Measurements from ENCODE around the gene HTR3D.
A peak's percentile ranks its signal among the peaks of the same experiment; 100 is the strongest.
"Not testable (repeated sequence)": the region's sequence is repeated elsewhere in the genome, so short reads cannot be mapped to it uniquely, and the experiment has no call there.

Gene HTR3D

GRCh38 chr3:184008161-184008560, 23.4 kb upstream of the HTR3D start:
- H3K9me3 Mint-ChIP-seq = no peaks in the 10 kb centered on the region
- no peak overlapping the region for H3K27ac Mint-ChIP-seq
- H3K36me3 Mint-ChIP-seq = peaks cover 11% of the 10 kb centered on the region
- no peaks in the 10 kb centered on the region for H3K27me3 Mint-ChIP-seq
- no peak overlapping the region for H3K4me3 Mint-ChIP-seq
- peaks cover 11% of the 10 kb centered on the region for H3K4me1 Mint-ChIP-seq

- no peak overlapping the region for H3K4me3 Mint-ChIP-seq
- no peaks in the 10 kb centered on the region for H3K27me3 Mint-ChIP-seq
- peaks cover 17% of the 10 kb centered on the region for H3K4me1 Mint-ChIP-seq
- no peaks in the 10 kb centered on the region for H3K9me3 Mint-ChIP-seq
- no peak overlapping the region for H3K27ac Mint-ChIP-seq
- H3K36me3 Mint-ChIP-seq = peaks cover 13% of the 10 kb centered on the region
Measured at GRCh38 chr3:184011230-184011876, 20.2 kb upstream of the HTR3D start.

GRCh38 chr3:184011937-184012889, 19.3 kb upstream of the HTR3D start:
- Mint-ChIP-seq H3K4me3 (no peak overlapping the region), H3K9me3 (no peaks in the 10 kb centered on the region), H3K27me3 (no peaks in the 10 kb centered on the region), H3K4me1 (peaks cover 20% of the 10 kb centered on the region), H3K36me3 (peaks cover 13% of the 10 kb centered on the region), H3K27ac (no peak overlapping the region)

GRCh38 chr3:184015381-184016019, 16.0 kb upstream of the HTR3D start:
- H3K4me3 Mint-ChIP-seq = peak overlapping the region; percentile 76
- no peak overlapping the region for H3K27ac Mint-ChIP-seq
- peaks cover 8% of the 10 kb centered on the region for H3K36me3 Mint-ChIP-seq
- H3K9me3 Mint-ChIP-seq = no peaks in the 10 kb centered on the region
- H3K4me1 Mint-ChIP-seq = peaks cover 31% of the 10 kb centered on the region
- H3K27me3 Mint-ChIP-seq = peaks cover 2% of the 10 kb centered on the region

GRCh38 chr3:184016169-184016570, 15.4 kb upstream of the HTR3D start:
- peaks cover 31% of the 10 kb centered on the region for H3K4me1 Mint-ChIP-seq
- H3K4me3 Mint-ChIP-seq = peak overlapping the region; percentile 76
- peaks cover 2% of the 10 kb centered on the region for H3K27me3 Mint-ChIP-seq
- H3K9me3 Mint-ChIP-seq = no peaks in the 10 kb centered on the region
- no peak overlapping the region for H3K27ac Mint-ChIP-seq
- peaks cover 8% of the 10 kb centered on the region for H3K36me3 Mint-ChIP-seq

GRCh38 chr3:184016811-184017671, 14.5 kb upstream of the HTR3D start:
- Mint-ChIP-seq H3K9me3 (no peaks in the 10 kb centered on the region), H3K4me3 (peak overlapping the region; percentile 99), H3K36me3 (peaks cover 8% of the 10 kb centered on the region), H3K27me3 (peaks cover 5% of the 10 kb centered on the region), H3K4me1 (peaks cover 31% of the 10 kb centered on the region), H3K27ac (peak overlapping the region; percentile 82)

- H3K4me3 Mint-ChIP-seq = peak within 1 kb of the TSS; percentile 99
- H3K27ac Mint-ChIP-seq = peak within 1 kb of the TSS; percentile 82
- H3K4me1 Mint-ChIP-seq = peaks cover 31% of the 10 kb centered on the region
- H3K9me3 Mint-ChIP-seq = no peaks in the 10 kb centered on the region
- peaks cover 5% of the 10 kb centered on the region for H3K27me3 Mint-ChIP-seq
- H3K36me3 Mint-ChIP-seq = peaks cover 4% of the 10 kb centered on the region
Measured at GRCh38 chr3:184017672-184018423, 13.7 kb upstream of the HTR3D start, which contains the start of gene ABCC5. Gene ABCC5, minus strand, starts transcription at chr3:184017884. Its CDS starts 3,492 bp downstream, at chr3:184014392.

- peaks cover 5% of the 10 kb centered on the region for H3K27me3 Mint-ChIP-seq
Measured at GRCh38 chr3:184018424-184018973, 13.0 kb upstream of the HTR3D start.

GRCh38 chr3:184022323-184022722, 9.2 kb upstream of the HTR3D start:
- Mint-ChIP-seq H3K9me3 (no peaks in the 10 kb centered on the region), H3K4me3 (no peak overlapping the region), H3K4me1 (peaks cover 11% of the 10 kb centered on the region), H3K27me3 (peaks cover 5% of the 10 kb centered on the region), H3K27ac (no peak overlapping the region), H3K36me3 (no peaks in the 10 kb centered on the region)

More at GRCh38 chr3:184018424-184018973, 13.0 kb upstream of the HTR3D start:
- H3K36me3 Mint-ChIP-seq = peaks cover 3% of the 10 kb centered on the region
- H3K4me3 Mint-ChIP-seq = peak overlapping the region; percentile 99
- H3K4me1 Mint-ChIP-seq = peaks cover 31% of the 10 kb centered on the region
- no peaks in the 10 kb centered on the region for H3K9me3 Mint-ChIP-seq
- H3K27ac Mint-ChIP-seq = peak overlapping the region; percentile 82

- H3K27me3 Mint-ChIP-seq, H3K36me3 Mint-ChIP-seq, H3K9me3 Mint-ChIP-seq, H3K27ac Mint-ChIP-seq, H3K4me1 Mint-ChIP-seq, H3K4me3 Mint-ChIP-seq: not testable (repeated sequence)
Measured at GRCh38 chr3:184025256-184025655, 6.3 kb upstream of the HTR3D start.

GRCh38 chr3:184028275-184028890, 3.2 kb upstream of the HTR3D start:
- not testable (repeated sequence) for H3K27me3 Mint-ChIP-seq, H3K36me3 Mint-ChIP-seq, H3K27ac Mint-ChIP-seq, H3K4me1 Mint-ChIP-seq, H3K4me3 Mint-ChIP-seq, H3K9me3 Mint-ChIP-seq

- Mint-ChIP-seq H3K27me3 (peaks cover 3% of the 10 kb centered on the region), H3K4me3 (no peak overlapping the region), H3K4me1 (no peaks in the 10 kb centered on the region), H3K36me3 (no peaks in the 10 kb centered on the region), H3K27ac (no peak overlapping the region), H3K9me3 (no peaks in the 10 kb centered on the region)
Measured at GRCh38 chr3:184029443-184029842, 2.1 kb upstream of the HTR3D start.

GRCh38 chr3:184030536-184030935, 1.0 kb upstream of the HTR3D start:
- H3K27me3 Mint-ChIP-seq = peaks cover 3% of the 10 kb centered on the region
- H3K27ac Mint-ChIP-seq = no peak overlapping the region
- no peaks in the 10 kb centered on the region for H3K9me3 Mint-ChIP-seq
- H3K36me3 Mint-ChIP-seq = no peaks in the 10 kb centered on the region
- H3K4me1 Mint-ChIP-seq = no peaks in the 10 kb centered on the region
- H3K4me3 Mint-ChIP-seq = no peak overlapping the region

GRCh38 chr3:184037816-184038215, 6.3 kb downstream of the HTR3D start:
- no peak overlapping the region for H3K27ac Mint-ChIP-seq
- no peak overlapping the region for H3K4me3 Mint-ChIP-seq
- H3K27me3 Mint-ChIP-seq = peaks cover under 1% of the 10 kb centered on the region
- no peaks in the 10 kb centered on the region for H3K4me1 Mint-ChIP-seq
- H3K9me3 Mint-ChIP-seq = no peaks in the 10 kb centered on the region
- H3K36me3 Mint-ChIP-seq = no peaks in the 10 kb centered on the region
